Body of pancreas (tissue), 4 donors: ENCODE results near the gene PRDM15.

Experiments
- CTCF ChIP-seq, 7 experiments: fragments of 450-650 bp in 4 of 7; fragments of 200-600 bp in 3 of 7; sonication (generic) in 3 of 7; IDR thresholded peaks; one replicate each; pipeline ENCODE4 v1.5.1; 2016 to 2019; ENCODE audit warnings: antibody characterized with exemption in 7 of 7
- POLR2A ChIP-seq, 3 donors: fragments of 450-650 bp; IDR thresholded peaks; one replicate each; pipeline ENCODE4 v1.6.1; 2016; ENCODE audit warnings: antibody characterized with exemption in 3 of 3, mild to moderate bottlenecking in 2 of 3

GRCh38 chr21:41861255-41861654 is 17.9 kb downstream of the PRDM15 start:
- TF ChIP-seq POLR2A (IDR thresholded peaks at IDR 0.05) (no peak), CTCF (IDR thresholded peaks at IDR 0.05) (no peak)
